ENCODE data around the gene MUC15.
"Not testable (repeated sequence)": the region's sequence is repeated elsewhere in the genome, so short reads cannot be mapped to it uniquely, and the experiment has no call there.

MUC15 gene

GRCh38 chr11:26608507-26609146, 36.6 kb upstream of the MUC15 start:
- no peak overlapping the region for H3K4me3 ChIP-seq (ENCODE audit: low read depth, low read length)
- no peak for DNase-seq
- no peaks in the 10 kb centered on the region for H3K36me3 ChIP-seq
- no peaks in the 10 kb centered on the region for H3K4me1 ChIP-seq
- no peaks in the 10 kb centered on the region for H3K27me3 ChIP-seq
- TF ChIP-seq CTCF (IDR thresholded peaks at IDR 0.05; ENCODE audit: low read depth, low read length), result no peak
- no peaks in the 10 kb centered on the region for H3K9me3 ChIP-seq

- Histone ChIP-seq H3K4me1 (no peaks in the 10 kb centered on the region), H3K9me3 (no peaks in the 10 kb centered on the region), H3K4me3 (ENCODE audit: low read depth, low read length) (no peak overlapping the region), H3K27me3 (no peaks in the 10 kb centered on the region), H3K36me3 (no peaks in the 10 kb centered on the region)
- no peak for DNase-seq
- no peak for TF ChIP-seq CTCF (IDR thresholded peaks at IDR 0.05; ENCODE audit: low read depth, low read length)
Observed at GRCh38 chr11:26607725-26608506, 35.9 kb upstream of the MUC15 start.

- DNase-seq, result no peak
Observed at GRCh38 chr11:26599876-26600434, 27.9 kb upstream of the MUC15 start.

GRCh38 chr11:26599425-26599824, 27.4 kb upstream of the MUC15 start:
- Histone ChIP-seq H3K36me3 (no peaks in the 10 kb centered on the region), H3K4me3 (ENCODE audit: low read depth, low read length) (no peak overlapping the region), H3K27me3 (no peaks in the 10 kb centered on the region), H3K4me1 (no peaks in the 10 kb centered on the region), H3K9me3 (no peaks in the 10 kb centered on the region)
- no peak for TF ChIP-seq CTCF (IDR thresholded peaks at IDR 0.05; ENCODE audit: low read depth, low read length)
- no peak for DNase-seq

More at GRCh38 chr11:26599876-26600434, 27.9 kb upstream of the MUC15 start:
- no peaks in the 10 kb centered on the region for H3K27me3 ChIP-seq
- no peak for TF ChIP-seq CTCF (IDR thresholded peaks at IDR 0.05; ENCODE audit: low read depth, low read length)
- no peaks in the 10 kb centered on the region for H3K4me1 ChIP-seq
- no peaks in the 10 kb centered on the region for H3K36me3 ChIP-seq
- H3K9me3 ChIP-seq, result no peaks in the 10 kb centered on the region
- H3K4me3 ChIP-seq (ENCODE audit: low read depth, low read length), result no peak overlapping the region

- Histone ChIP-seq H3K4me3 (ENCODE audit: low read depth, low read length) (no peak overlapping the region), H3K4me1 (no peaks in the 10 kb centered on the region), H3K27me3 (no peaks in the 10 kb centered on the region), H3K36me3 (no peaks in the 10 kb centered on the region), H3K9me3 (no peaks in the 10 kb centered on the region)
- TF ChIP-seq CTCF (IDR thresholded peaks at IDR 0.05; ENCODE audit: low read depth, low read length), result no peak
- no peak for DNase-seq
Observed at GRCh38 chr11:26597899-26598298, 25.8 kb upstream of the MUC15 start.

- H3K9me3 ChIP-seq; H3K4me3 ChIP-seq (ENCODE audit: low read depth, low read length); H3K4me1 ChIP-seq; H3K27me3 ChIP-seq; H3K36me3 ChIP-seq; DNase-seq: not testable (repeated sequence)
Observed at GRCh38 chr11:26597049-26597689, 25.1 kb upstream of the MUC15 start.

- H3K9me3 ChIP-seq; H3K4me3 ChIP-seq (ENCODE audit: low read depth, low read length); H3K27me3 ChIP-seq; H3K4me1 ChIP-seq; DNase-seq; H3K36me3 ChIP-seq: not testable (repeated sequence)
Observed at GRCh38 chr11:26595207-26595865, 23.3 kb upstream of the MUC15 start.
